Retinal pigment epithelial cell (primary cell): ENCODE results near the gene SLC43A3.

Experiments
- DNase-seq: peaks from one replicate; pipeline ENCODE4 v3.0.0-alpha.2; 2010; ENCODE audit warnings: low read depth
- H3K4me3 ChIP-seq: 2 replicates; pipeline ENCODE4 v1.5.1; 2011; ENCODE audit warnings: mild to moderate bottlenecking, low read length, control low read depth, moderate library complexity
- CTCF ChIP-seq: conservative IDR thresholded peaks from 2 replicates; pipeline ENCODE4 v1.5.1; 2011; ENCODE audit warnings: low read depth, low read length, control low read depth, inconsistent platforms

SLC43A3 gene

DNA sequence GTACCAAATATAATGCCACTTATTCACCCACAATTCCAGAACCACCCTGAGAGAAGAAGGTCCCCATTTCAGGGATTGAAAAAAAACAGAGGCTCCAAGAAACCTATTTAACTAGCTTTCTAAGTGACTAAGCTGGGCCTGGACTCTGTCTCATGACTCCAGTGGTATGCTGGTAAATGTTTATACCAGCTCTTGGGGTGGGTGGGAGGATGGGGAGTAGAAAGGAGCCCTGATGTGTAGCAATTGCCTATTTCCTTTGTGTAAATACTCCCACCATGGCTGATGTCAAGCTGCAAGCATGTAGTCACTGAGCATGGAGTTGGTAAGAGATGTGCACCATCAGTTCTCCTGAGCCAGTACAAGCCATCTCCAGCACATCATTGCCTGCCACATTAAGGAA lies 48.7 kb downstream of the SLC43A3 start:
- TF ChIP-seq CTCF, result no peak
- no peak overlapping the region for H3K4me3 ChIP-seq
- no peak for DNase-seq

DNA sequence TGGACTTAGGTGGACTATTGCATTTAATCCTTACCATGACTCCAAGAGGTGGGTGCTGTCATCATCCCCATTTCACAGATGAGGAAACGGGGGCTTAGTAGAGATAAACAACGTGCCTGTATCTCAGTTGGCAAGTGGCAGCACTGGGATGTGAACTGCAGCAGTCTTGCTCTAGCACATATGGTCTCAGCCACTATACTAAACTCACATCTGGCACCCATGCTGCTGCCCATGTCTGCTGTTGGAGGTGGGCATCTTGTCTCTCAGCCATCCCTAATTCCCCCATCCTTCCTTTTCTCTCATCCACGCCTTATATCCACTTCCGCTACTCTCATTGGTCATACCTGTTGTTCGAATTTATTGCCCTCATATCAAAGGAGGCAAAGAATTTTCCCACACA lies 49.8 kb downstream of the SLC43A3 start:
- DNase-seq, result no peak

GRCh38 chr11:57376095-57377090 lies 50.5 kb downstream of the SLC43A3 start:
- H3K4me3 ChIP-seq, result no peak overlapping the region
- DNase-seq, result no peak
- TF ChIP-seq CTCF, result no peak

More for the DNA sequence above, 49.8 kb downstream of the SLC43A3 start:
- no peak overlapping the region for H3K4me3 ChIP-seq
- no peak for TF ChIP-seq CTCF

DNA sequence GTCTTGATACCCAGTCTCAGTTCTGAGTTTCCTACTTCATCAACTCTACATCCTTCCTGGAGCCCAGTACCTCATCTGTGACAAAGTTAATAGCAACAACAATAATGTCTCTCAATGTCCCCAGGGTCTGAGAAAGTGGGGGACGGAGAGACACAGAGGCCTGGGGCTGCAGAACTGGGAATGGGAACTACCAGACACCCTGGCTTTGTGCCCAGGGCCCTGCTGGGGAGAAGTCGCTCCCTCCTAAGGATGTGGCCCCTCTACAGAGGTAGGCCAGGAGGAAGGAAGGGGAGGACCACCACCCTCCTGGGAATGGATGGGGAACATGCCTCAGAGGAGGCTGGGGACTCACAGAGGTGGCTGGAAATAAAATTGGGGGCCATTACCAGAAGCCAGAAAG lies 51.4 kb downstream of the SLC43A3 start:
- DNase-seq, result no peak
- no peak overlapping the region for H3K4me3 ChIP-seq
- TF ChIP-seq CTCF, result no peak

GRCh38 chr11:57374966-57375365 lies 52.0 kb downstream of the SLC43A3 start:
- no peak for TF ChIP-seq CTCF
- DNase-seq, result no peak
- no peak overlapping the region for H3K4me3 ChIP-seq

DNA sequence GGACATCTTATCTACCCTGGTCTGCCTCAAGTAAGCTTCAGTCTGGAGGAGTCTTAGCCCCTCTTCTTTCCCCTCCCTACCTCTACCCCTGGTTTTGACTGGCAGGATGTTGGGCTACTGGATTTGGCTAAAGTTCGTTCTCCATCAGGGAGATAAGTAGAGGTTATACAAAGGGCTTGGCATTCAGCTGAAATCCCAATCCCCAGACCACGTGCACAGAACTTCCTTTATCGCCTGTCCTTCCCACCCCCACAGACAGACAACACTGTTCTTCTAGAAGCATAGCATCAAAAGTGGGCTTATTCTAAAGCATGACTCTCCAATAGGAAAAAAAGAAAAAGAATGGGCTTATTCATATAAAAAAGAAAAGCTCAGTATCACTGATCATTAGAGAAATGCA lies 53.8 kb downstream of the SLC43A3 start:
- no peak for TF ChIP-seq CTCF
- no peak overlapping the region for H3K4me3 ChIP-seq
- no peak for DNase-seq

DNA sequence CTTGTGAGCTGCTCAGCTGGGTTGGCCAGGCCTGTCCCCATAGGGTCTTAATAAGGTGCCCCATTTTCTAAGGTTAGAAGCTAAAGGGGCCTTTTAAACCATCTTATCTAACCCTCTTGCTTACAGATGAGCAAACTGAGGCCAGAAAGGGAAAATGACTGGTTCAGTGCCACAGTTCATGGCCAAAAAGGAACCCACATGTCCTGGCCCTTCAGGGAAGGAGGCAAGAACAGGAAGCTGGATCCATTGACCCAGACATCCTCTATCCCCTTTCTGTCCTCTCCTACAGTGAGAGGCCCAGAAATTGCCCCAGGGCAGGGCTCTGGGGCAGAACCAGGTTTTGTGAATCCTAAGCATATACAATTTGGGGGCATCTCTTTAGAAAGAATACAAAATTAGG lies 56.0 kb downstream of the SLC43A3 start:
- no peak for TF ChIP-seq CTCF
- no peak for DNase-seq
- no peak overlapping the region for H3K4me3 ChIP-seq
